ENCODE results near the gene SEPSECS.

The SEPSECS gene

GRCh38 chr4:25110527-25111329, 49.5 kb downstream of the SEPSECS start:
- in situ Hi-C loops (cut with MboI; ENCODE audit: low sequenced_read_pairs) = no loop called here

- in situ Hi-C loops (cut with MboI; ENCODE audit: low sequenced_read_pairs) = no loop called here
Measured at GRCh38 chr4:25109511-25109910, 50.7 kb downstream of the SEPSECS start.

DNA sequence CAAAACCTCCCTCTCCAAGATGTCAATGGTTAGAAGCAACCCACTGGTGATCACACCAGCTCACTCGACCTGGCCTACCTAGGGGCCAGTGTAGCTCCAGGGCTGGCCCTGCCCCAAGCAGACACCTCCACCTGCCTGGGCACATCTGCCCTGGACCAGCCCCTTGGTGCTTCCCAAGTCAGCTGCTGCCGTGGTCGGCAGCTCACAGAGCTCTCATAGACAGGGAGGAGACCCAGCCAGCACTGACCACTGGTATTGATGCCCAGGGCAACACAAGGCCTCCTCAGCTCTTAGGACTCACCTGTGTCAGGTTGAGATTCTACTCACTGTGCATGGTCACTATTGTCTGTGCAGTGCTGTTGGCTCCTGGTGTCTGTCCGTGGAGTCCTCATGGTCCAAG, 51.7 kb downstream of the SEPSECS start:
- in situ Hi-C loops (cut with MboI; ENCODE audit: low sequenced_read_pairs) = no loop called here

GRCh38 chr4:25107827-25108516, 52.3 kb downstream of the SEPSECS start:
- in situ Hi-C loops (cut with MboI; ENCODE audit: low sequenced_read_pairs) = no loop called here

DNA sequence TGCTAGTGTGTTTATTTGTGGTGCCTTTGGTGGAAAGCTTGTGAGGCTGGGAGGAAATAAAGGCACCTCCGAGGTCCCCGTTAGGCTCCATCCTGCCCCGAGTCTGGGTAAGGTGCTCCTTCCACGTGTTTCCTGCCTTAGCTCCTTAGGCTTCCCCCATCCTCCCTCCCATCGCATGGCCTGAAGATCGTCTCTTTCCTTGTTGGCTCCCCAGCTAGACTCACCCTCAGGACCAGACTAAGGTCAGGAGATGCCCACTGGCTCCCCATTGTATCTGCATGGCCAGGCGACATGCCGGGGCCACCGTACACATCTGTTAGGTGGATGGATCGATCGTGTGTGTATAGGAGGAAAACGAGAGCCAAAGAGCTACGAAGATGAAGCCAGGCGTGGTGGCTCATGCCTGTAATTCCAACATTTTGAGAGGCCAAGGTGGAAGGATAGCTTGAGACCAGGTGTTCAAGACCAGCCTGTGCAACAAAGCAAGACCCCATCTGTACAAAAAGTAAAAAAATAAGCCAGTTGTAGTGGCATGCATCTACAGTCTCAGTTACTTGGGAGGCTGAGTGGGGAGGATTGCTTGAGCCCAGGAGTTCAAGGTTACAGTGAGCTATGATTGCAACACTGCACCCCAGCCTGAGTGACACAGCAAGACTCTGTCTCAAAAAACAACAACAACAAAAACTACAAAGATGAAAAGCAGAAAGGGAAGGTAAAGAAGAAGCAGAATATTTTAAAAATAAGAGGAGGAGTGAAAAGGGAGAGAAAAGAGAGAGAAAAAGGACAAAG, 53.7 kb downstream of the SEPSECS start:
- in situ Hi-C loops (cut with MboI; ENCODE audit: low sequenced_read_pairs) = no loop called here

- in situ Hi-C loops (cut with MboI; ENCODE audit: low sequenced_read_pairs) = no loop called here
Measured at GRCh38 chr4:25104591-25104990, 55.7 kb downstream of the SEPSECS start.

DNA sequence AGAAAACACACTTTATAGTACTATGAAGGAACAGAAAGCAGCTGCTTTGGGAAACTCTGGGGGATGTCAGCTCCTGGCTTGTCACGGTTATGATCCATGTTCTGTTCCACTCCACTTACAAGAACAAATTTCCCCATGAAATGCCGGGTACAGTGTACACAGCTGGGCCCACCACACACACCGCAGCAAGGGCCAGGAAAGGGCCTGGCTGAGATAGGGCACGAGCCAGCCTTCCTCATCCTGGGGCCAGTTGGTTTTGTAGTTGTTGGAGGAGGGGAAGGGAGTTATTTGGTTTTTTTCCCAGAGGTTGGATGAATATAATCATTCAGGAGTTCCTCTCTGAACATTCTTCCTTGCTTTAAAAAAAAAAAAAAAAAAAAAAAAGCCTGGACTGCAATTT, 56.8 kb downstream of the SEPSECS start:
- in situ Hi-C loops (cut with MboI; ENCODE audit: low sequenced_read_pairs) = no loop called here

DNA sequence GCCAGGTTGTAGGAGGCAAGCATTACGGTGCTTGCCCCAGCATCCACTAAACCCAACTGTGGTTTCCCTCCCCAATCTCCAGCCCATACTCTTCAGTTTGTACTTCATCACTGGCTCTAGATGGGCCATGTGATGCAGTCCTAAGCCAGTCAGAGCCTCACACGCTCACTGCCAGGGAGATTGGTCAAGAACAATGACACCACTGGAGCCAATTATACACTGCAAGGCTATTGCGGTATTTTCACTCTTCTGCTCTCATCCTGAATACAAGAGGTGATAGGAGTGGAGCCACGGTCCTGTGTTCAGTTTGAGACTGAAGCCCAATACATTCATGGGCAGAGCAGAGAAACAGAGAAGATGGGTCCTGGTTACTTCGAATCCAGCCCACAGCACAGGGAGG, 58.4 kb downstream of the SEPSECS start:
- in situ Hi-C loops (cut with MboI; ENCODE audit: low sequenced_read_pairs) = no loop called here

- in situ Hi-C loops (cut with MboI; ENCODE audit: low sequenced_read_pairs) = no loop called here
Measured at GRCh38 chr4:25100710-25101109, 59.5 kb downstream of the SEPSECS start.

DNA sequence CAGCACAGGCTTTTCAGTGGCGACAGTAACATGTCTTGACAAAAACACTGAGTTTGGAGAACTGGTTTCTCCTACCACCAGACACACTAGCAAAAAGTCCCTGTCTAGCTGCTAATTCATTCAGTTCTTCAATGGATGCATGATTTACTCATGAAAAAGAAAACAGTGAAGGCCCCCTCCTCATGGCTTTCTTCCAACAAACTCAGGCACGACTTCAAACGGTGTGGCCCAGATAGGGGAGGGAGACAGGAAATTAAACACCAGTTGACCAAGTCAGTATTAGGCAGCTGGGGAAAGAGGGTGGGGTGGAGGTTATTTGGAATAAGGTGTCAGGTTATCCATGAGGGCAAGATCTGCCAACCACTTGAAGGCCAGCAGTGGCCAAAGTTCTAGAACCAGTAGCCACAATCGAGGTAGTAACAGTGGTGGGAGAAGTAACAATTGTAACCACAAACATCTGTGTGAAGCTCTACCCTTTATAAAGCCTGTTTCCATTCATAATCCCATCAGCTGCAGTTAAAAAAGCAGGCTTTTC, 60.2 kb downstream of the SEPSECS start:
- in situ Hi-C loops (cut with MboI; ENCODE audit: low sequenced_read_pairs) = no loop called here

- in situ Hi-C loops (cut with MboI; ENCODE audit: low sequenced_read_pairs) = no loop called here
Measured at GRCh38 chr4:25098964-25099891, 61.0 kb downstream of the SEPSECS start.

DNA sequence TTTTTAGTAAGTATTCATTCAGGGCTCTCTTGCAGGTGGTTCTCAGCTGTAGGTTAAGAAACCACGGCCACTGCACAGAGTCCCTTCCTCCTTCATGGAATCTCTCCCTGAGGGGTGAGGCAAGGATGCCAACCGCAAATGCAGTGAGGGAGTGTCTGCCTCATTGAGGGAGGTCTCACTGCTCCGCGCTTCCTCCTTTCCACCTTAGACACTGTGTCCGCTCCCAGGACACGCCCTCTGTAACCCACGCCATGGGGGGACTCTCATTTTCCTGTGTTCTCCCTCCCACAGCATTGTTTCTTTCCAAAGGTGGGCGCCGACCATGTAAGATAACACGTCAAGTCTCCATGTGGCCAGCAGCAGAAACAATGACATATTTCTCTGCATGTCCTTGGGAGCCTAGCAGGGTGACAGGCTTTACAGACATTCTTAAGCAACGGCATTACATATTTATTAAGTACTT, 63.2 kb downstream of the SEPSECS start:
- in situ Hi-C loops (cut with MboI; ENCODE audit: low sequenced_read_pairs) = no loop called here

- in situ Hi-C loops (cut with MboI; ENCODE audit: low sequenced_read_pairs) = no loop called here
Measured at GRCh38 chr4:25096251-25096980, 63.8 kb downstream of the SEPSECS start.

GRCh38 chr4:25095837-25096236, 64.4 kb downstream of the SEPSECS start:
- in situ Hi-C loops (cut with MboI; ENCODE audit: low sequenced_read_pairs) = no loop called here

DNA sequence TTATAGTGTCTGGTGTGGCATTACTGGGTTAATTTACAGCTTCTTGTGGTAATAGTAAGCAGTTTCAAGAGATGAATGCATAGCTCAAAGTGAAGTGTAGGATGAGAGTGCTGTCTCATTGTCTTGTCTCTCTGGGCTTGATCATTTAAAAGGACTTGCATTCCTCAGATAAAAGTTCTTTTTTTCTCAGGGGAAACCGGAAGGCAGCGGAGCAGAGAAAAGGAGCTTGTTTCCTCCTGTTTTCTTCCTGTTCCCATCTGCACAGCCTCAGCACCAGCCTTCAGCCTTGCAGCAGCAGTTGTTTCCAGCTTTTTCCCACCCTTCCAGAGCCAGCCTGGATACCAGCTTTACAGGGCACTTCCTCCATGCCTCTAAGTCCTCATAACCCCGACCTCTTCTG, 68.1 kb downstream of the SEPSECS start:
- in situ Hi-C loops (cut with MboI; ENCODE audit: low sequenced_read_pairs) = no loop called here

DNA sequence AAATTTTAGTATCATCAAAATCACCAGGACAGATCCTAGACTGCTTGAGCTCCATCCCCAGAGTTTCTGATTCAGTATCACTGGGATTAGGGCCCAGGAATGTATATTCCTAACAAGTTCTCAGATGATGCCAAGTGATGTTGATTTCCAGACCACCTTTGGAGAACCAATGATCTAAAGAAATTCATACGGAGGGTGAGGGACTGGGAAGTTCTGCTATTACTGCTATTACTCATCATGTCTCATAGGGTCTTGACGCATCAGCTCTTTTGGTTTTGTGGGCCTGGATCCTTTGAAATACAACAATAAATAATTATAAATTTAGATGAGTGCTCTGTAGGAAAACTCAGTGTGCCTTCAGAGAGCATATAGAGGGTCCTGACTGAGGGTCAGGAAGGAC, 69.7 kb downstream of the SEPSECS start:
- in situ Hi-C loops (cut with MboI; ENCODE audit: low sequenced_read_pairs) = no loop called here

DNA sequence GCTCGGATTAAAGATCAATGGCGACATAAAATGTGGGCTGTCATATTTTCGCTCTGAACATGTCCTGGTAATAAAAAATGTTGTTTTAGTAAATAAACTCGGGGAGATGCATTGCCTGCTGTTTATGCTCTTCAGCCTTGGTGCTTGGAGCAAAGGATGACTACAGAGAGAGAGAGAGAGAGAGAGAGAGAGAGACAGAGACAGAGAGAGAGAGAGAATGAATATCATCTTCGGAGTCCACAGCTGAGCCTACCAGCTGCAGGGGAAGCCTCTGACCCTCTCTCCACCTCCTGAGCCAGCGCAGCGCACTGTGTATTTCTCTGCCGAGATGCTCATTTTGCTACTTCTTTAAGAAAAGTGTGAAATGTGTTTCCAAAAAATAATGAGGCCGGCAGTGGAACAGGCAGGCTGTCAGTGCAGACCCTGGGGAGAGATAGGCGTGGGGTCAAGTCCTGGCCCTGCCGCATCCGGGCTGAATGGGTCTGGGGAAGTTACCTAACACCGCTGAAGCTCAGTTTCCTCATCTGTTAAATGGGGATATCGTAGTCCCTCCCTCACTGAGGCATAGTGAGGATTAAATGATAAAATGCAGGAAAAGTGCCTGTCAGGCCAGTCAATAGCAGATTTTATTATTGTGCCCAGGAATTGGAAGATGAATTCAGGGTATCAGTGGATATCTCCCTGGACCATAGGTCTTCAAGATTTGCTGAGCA, 71.0 kb downstream of the SEPSECS start:
- in situ Hi-C loops (cut with MboI; ENCODE audit: low sequenced_read_pairs) = no loop called here

GRCh38 chr4:25088093-25088952, 71.9 kb downstream of the SEPSECS start:
- in situ Hi-C loops (cut with MboI; ENCODE audit: low sequenced_read_pairs) = no loop called here
